Glomerular visceral epithelial cell (primary cell): Measurements from ENCODE around the gene CHAT.

Source experiments
- DNase-seq: peaks from one replicate; pipeline ENCODE4 v3.0.0-alpha.2; 2016; ENCODE audit errors: extremely low spot score

Gene CHAT

GRCh38 chr10:49612513-49613164 lies 1.2 kb upstream of the CHAT start:
- DNase-seq = no peak

- no peak for DNase-seq
These were observed 514 bp upstream of the CHAT start for GRCh38 chr10:49613165-49613881.

GRCh38 chr10:49614242-49615198 lies 683 bp downstream of the CHAT start:
- no peak for DNase-seq

GRCh38 chr10:49615213-49615612 lies 1.4 kb downstream of the CHAT start:
- no peak for DNase-seq

GRCh38 chr10:49615721-49616120 lies 1.9 kb downstream of the CHAT start:
- DNase-seq = no peak

- no peak for DNase-seq
These were observed 2.7 kb downstream of the CHAT start for GRCh38 chr10:49616421-49617101.

GRCh38 chr10:49617121-49618020 lies 3.5 kb downstream of the CHAT start:
- DNase-seq = no peak

GRCh38 chr10:49618821-49619220 lies 5.0 kb downstream of the CHAT start:
- DNase-seq = no peak

- no peak for DNase-seq
These were observed 5.8 kb downstream of the CHAT start for GRCh38 chr10:49619613-49620012.

- no peak for DNase-seq
These were observed 6.5 kb downstream of the CHAT start for GRCh38 chr10:49620286-49620810.

- no peak for DNase-seq
These were observed 7.1 kb downstream of the CHAT start for GRCh38 chr10:49620841-49621378.

GRCh38 chr10:49621561-49621960 lies 7.7 kb downstream of the CHAT start:
- DNase-seq = no peak

GRCh38 chr10:49622426-49623425 lies 8.9 kb downstream of the CHAT start:
- no peak for DNase-seq

- no peak for DNase-seq
These were observed 10.8 kb downstream of the CHAT start for GRCh38 chr10:49624629-49625028.

- DNase-seq = no peak
These were observed 11.6 kb downstream of the CHAT start for GRCh38 chr10:49625411-49625810.

- DNase-seq = no peak
These were observed 13.2 kb downstream of the CHAT start for GRCh38 chr10:49627038-49627437.

GRCh38 chr10:49627644-49628247 lies 13.9 kb downstream of the CHAT start:
- no peak for DNase-seq

- DNase-seq = no peak
These were observed 14.8 kb downstream of the CHAT start for GRCh38 chr10:49628599-49628998.
